HCT116 (cell line): ENCODE measurements around the gene NEUROD6.

Experiments used
- CTCF ChIP-seq, 3 experiments: fragments of 200-600 bp in 1 of 3; sonication (generic) in 1 of 3; IDR thresholded peaks in 2 of 3; conservative IDR thresholded peaks in 1 of 3; 2 replicates each; pipeline ENCODE4 v1.5.1; 2012 to 2017; ENCODE audit warnings: low read depth in 2 of 3, low read length in 2 of 3, antibody characterized with exemption in 1 of 3, borderline replicate concordance in 1 of 3, control low read depth in 1 of 3, mild to moderate bottlenecking in 1 of 3, mixed read lengths in 1 of 3, mixed run types in 1 of 3, moderate library complexity in 1 of 3; ENCODE audit not compliant: insufficient read depth in 1 of 3
- JUND ChIP-seq: IDR thresholded peaks from 2 replicates; pipeline ENCODE4 v1.6.1; 2012
- MAX ChIP-seq: IDR thresholded peaks from 2 replicates; pipeline ENCODE4 v1.6.1; 2012
- POLR2A ChIP-seq: IDR thresholded peaks from 2 replicates; pipeline ENCODE4 v1.7.0; 2011; ENCODE audit warnings: borderline replicate concordance; ENCODE audit not compliant: insufficient read depth, insufficient read length; ENCODE audit errors: extremely low read depth

GRCh38 chr7:31335884-31336201 lies 4.7 kb downstream of the NEUROD6 start:
- TF ChIP-seq CTCF (IDR thresholded peaks at IDR 0.05 in 2 of 3, conservative IDR thresholded peaks at IDR 0.05 in 1 of 3; ENCODE audit: borderline replicate concordance in 1 of 3, insufficient read depth in 1 of 3, low read depth in 2 of 3, low read length in 2 of 3) (no peak), MAX (no peak), JUND (no peak), POLR2A (no peak)
